GM19395 (cell line): ENCODE results near the gene GLYAT.

Source experiments
- ATAC-seq: cut with Tn5 transposase; IDR thresholded peaks from one replicate; pipeline ENCODE4 v1.9.1; 2021; ENCODE audit warnings: mild to moderate bottlenecking, moderate library complexity; ENCODE audit not compliant: unreplicated experiment

The GLYAT gene, protein sequence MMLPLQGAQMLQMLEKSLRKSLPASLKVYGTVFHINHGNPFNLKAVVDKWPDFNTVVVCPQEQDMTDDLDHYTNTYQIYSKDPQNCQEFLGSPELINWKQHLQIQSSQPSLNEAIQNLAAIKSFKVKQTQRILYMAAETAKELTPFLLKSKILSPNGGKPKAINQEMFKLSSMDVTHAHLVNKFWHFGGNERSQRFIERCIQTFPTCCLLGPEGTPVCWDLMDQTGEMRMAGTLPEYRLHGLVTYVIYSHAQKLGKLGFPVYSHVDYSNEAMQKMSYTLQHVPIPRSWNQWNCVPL

DNA sequence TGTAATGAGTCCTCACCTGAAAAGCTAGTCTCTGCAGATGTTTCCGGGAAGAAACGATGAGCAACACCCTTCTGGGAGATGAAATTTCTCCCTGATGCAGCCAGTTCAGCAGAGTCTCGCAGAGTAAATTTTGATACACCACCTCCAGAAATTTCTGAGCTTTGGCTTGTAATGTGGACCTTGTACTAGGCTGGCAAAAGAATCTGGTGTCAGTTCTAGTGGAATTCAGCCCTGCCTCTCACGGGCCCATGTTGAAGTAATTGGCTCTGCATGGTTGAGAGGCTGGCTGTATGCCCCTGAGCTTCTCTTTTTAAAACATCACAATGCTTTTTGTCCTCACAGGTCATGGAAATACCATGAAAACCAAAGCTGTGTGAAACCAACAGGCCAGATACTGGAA is at the start of gene GLYAT:
Gene GLYAT, minus strand, starts transcription at position 125 of the 400 bp plus-strand sequence. CDS start 7,447 bp downstream, outside the sequence.
- ATAC-seq, result no peak

DNA sequence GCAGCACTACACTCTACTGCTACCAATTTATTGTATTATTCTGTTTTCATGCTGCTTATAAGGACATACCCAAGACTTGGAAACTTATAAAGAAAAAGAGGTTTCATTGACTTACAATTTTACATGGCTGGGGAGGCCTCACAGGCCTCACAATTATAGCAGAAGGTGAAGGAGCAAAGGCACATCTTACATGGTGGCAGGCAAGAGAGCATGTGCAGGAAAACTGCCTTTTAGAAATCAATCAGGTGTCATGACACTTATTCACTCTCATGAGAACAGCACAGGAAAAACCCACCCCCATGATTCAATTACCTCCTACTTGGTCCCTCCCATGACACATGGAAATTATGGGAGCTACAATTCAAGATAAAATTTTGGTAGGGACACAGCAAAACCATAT is 49.6 kb upstream of the GLYAT start:
- no peak for ATAC-seq

DNA sequence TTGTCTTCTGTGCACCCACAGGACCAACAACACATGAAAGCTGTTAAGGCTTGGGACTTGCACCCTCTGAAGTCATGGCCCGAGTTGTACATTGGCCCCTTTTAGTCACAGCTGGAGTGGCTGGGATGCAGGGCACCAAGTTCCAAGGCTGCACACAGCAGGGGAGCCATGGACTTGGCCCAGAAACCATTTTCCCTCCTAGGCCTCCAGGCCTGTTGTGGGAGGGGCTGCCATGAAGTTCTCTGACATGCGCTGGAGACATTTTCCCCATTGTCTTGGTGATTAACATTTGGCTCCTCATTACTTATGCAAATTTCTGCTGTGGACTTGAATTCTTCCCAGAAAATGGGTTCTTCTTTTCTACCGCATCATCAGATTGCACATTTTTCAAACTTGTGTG is 48.8 kb upstream of the GLYAT start:
- ATAC-seq, result no peak

DNA sequence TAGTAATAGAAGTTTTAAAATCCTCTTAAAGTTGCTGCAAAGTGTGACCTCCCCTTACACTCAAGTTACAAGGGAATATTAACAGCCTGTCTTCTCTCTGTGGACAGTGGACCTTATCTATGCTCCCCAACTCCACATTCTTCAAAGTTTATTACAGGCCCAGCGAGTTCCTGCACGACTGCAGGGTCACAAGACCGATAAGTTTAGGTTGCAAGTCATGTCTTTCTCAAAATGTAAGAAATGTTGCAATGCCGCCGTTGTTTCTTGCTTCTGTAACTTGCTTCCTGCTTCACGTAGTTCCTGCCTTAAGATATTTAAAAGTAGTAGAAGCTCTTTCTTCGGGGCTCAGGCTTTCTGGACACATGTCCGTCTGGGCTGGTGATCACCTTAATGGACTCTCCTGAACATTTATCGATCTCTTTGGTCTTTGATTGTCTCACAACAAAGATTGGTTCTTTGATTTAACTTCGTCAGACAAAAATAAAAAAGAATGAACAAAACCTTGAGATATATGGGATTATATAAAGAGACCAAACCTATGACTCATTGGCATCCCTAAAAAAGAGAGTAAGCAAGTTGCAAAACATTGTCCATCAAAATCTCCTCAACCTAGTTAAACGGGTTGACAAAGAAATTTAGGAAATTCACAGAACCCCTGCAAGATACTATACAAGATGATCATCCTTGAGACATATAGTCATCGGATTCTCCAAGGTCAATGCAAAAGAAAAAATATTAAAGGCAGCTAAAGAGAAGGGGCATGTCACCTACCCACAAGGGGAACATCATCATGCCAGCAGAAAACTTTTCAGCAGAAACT is 45.4 kb upstream of the GLYAT start:
- no peak for ATAC-seq

DNA sequence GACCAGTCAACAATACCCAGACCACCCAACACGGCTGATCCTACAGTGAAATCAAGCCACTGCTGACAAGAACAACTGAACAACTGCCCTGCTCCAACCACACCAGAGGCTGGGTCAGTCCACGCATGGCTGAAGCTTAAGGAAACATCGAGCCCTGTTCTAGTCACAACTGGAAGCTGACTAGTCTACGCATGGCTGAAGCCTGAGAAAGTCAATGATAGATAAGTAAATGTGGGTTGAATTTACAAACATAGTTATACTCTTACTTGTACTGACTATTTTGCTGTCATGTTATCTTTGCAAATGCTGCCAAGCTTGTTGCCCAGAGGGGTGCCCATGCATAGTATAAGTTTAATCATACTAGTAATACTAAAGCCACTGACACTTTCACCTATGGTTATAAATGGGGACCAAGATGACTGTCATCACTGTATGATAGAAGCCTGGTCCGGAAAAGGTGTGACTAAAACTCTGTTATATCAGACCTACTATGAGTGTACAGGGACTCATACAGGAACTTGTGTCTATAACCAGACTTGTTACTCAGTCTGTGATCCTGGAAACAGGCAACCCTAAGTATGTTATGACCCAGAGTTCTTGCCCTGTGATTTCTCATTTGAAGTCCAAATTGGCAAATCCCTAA is 43.4 kb upstream of the GLYAT start:
- no peak for ATAC-seq

DNA sequence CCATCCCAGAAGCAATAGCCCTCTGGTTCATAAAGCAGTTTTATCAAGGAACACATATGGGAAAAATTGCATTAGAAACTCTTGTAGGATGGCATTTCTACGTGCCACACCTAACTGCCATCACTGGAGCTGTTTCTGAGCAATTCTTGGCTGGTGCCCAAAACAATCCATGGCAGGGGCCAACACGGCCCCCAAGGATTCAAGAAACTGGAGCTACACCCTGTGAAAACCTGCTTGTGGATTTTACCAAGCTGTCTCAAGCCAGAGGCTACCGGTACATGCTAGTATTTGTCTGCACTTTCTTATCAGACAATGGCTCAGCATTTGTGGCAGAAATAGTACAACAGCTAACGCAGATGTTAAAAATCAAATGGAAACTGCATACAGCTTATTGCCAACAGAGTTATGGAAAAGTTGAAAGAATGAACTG is 42.4 kb upstream of the GLYAT start:
- no peak for ATAC-seq

DNA sequence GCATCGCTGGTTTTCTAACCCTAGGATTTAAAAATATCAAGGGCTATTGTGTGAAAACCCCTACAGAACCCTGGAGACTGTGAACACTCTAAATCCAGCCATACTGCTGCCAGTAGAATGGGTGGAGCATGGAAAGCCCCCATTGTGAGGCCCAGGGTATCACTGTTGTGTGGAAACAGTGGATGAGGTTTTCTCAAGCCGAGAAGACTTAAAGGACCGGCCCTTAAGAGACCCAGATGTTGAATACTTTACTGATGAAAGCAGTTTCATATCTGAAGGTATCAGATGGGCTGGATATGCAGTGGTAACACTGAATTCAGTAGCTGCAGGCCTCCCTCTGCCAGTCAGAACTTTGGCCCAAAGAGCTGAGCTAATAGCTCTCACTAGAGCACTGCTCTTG is 41.6 kb upstream of the GLYAT start:
- no peak for ATAC-seq

DNA sequence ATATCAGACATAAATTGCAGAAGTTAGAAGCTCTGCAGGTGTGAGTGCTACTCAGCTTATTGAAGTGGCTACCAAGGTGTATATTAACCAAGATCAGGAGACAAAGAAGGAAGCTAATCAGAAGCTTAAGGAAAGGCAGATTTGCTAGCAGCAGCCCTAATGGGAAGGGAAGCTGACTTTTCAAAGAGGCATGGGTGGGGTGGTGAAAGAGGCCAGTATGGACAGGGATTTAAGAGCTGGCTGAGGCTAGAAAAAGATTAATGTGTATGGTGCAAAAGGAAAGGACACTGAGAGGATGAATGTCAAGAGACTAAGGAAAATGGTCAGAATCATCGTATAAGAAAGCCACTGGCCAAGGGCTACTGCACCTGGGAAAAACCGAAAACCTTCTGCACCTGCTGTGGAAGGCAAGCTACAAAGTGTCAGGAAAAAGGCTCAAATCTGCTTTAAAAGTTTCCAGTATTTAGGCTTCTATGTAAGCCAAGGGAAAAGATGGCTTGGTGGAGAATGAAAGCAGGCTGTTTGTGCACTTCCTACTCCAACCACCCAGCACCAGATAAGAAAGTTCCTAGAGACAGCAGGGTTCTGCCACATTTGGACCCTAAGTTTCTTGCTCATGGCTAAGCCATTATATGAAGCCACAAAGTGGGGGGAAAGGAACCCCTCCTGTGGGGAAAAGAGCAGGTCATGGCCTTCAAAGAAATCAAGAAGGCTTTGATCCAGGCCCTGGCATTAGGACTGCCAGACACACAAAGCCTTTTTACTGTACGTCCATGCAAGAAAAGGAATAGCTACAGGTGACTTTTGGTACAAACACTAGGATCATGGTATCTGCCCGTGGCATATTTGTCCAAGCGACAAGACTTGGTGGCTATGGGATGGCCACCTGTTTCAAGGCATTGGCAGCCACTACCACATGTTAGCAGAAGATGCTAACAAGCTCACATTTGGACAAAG is 40.9 kb upstream of the GLYAT start:
- no peak for ATAC-seq

DNA sequence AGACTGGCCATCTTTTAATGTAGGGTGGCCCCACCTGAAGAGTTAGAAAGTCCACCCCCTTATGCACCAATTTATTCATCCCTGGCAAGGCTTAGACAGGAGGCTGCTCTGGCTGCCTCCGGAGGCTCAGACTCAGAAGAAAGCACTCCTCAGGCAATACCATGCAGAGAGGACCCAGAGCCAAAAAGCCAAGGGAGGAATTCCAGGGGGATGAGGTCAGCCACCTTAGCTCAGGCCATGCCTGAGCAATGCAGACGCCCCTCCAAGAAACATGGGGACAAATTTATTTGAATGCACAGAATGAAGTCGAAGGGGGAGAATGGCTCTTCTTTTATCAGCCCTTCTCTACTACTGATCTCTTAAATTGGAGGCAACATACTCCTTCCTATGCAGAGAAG is 39.7 kb upstream of the GLYAT start:
- no peak for ATAC-seq

DNA sequence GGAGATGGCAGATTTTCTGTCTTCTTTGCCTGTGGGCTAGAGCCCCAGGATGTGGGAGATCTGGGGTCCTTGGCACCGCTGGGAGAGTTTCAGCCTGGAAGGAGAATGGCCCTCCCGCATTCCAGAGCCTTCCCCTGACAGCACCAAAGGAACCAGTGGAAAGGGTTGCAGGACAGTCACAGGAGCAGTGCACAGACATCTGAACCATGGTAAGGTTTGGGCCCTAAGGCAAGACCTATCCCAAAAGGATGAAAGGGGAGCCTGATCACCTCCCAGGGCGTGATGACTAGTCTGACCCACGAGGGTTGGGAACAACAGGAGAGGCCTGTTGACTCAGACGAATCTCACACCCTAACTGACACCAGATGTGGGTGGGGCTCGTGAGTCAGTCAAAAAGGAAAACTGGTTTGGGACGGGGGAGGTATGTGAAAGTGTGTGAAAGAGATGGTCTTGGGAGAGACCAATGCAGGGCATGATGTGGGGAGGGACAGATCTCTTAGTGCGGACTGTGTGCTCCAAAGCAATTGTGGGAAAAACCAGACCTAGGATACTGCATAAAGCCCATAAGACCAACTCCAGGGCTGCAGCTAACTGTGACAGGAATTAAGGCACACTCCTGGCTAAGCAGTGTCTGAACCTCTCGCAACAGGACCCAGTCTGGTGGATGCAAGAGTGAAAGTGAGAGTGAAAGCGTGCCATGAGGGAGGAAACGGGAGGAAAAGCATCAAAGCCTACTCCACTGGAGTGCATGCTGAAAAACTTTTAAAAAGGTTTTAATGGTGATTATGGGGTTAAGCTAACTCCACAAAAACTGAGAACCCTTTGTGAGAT is 39.1 kb upstream of the GLYAT start:
- ATAC-seq, result no peak

DNA sequence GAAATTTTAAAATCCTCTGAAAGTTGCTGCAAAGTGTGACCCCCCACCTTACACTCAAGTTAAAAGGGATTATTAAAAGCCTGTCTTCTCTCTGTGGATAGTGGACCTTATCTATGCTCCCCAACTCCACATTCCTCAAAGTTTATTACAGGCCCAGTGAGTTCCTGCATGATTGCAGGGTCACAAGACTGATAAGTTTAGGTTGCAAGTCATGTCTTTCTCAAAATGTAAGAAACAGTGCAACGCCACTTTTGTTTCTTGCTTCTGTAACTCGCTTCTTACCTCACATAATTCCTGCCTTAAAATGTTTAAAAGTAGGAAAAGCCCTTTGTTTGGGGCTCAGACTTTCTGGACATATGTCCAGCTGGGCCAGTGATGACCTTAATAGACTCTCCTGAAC is 38.4 kb upstream of the GLYAT start:
- ATAC-seq, result no peak

DNA sequence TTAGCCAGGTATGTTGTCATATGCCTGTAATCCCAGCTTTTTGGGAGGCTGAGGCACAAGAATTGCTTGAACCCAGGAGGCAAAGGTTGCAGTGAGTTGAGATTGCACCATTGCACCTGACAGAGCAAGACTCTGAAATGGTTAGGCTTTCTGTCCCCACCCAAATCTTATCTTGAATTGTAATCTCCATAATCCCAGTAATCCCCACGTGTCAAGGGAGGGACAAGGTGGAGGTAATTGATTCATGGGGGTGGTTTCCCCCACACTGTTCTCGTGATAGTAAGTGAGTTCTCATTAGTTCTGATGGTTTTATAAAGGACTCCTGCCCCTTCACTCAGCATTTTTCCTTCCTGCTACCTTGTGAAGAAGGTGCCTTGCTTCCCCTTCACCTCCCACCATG is 37.6 kb upstream of the GLYAT start:
- no peak for ATAC-seq

DNA sequence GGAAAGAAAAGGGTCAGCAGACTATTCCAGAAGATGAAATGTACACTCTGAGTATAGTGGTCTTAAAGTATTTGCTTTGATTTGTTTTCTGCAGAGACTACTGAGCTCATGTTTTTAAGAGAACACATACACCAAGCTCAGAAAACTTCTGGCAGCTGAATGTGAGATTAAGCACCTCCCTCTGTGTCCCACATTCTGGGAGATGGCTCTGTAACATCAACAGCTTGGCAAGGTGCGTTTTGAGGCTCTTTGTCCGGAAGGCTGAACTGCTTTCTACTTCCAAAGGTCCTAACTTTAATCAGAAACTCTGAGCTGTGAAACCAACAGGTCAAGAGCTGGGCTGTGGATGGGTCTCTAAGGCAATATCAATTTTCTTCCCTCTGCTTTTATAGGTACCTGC is 36.4 kb upstream of the GLYAT start:
- ATAC-seq, result no peak

DNA sequence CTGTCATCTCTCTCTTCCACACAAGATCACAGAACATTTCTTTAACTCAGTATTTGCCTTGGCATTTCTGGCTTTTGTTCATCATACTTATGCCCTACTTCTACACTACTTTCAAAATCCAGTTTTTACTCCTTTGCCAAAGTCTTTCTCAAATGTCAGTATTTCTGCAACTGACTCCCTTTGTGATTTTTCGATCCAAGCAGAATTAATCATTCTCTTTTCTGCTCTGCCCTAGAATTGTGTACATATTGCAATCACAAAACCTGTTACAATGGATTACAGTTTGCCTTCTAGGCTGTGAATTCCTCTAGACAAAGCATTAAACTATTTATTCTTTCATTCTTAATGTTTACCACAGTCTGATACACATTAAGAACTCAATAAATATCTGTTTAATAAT is 33.3 kb upstream of the GLYAT start:
- ATAC-seq, result no peak

DNA sequence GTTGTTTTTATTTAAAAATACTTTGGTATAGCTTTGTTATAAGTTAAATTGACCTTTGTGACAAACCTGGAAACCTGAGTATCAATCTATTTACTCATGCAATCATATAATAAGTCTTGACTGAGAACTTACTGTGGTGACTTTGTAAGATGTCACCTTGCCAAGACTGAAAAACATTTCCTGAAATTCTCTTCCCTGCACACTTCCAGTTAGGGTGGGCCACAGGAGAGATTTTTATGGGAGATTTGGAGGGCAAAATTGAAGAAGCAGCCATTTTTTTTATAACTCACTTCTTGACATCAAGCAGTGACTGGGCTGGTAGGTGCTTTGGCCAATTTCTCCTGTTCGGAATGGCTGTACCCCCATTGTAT is 31.4 kb upstream of the GLYAT start:
- ATAC-seq, result no peak

DNA sequence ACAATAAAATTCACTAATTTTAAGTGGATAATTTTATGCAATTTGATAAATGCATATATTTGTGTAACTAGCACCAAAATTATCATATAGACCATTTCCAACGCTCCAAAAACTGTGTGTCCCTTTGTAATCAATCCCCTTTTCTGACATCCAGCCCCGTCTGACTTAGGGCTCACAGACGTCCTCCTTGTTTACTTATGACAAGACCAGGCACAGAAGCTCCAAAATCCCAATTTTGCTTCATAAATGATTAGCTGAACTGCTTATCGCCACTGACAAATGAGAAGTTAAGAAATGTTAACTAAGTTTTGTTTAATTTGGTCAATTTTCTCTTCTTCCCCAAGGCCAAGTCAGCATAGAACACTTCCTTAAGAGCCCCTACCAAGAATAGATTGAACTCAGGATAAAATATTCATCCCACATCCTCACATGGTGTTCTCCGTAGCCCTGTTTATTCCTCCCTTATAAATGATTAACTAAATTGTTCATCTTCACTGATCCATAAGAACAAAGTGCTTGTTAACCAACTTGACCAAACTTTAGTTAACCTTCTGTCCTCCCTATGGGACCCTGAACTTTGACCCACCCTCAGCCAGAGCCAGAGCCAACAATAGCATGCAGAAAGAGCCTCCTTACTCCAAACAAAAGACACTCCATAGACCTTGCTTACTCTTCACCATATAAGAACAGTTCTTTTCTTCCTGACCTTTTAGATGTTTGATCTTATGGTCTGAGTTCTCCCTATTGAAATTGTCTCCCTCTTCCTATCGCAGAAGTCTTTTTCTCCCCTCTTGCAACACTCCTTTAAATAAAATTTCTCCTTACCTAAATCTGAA is 30.8 kb upstream of the GLYAT start:
- no peak for ATAC-seq

DNA sequence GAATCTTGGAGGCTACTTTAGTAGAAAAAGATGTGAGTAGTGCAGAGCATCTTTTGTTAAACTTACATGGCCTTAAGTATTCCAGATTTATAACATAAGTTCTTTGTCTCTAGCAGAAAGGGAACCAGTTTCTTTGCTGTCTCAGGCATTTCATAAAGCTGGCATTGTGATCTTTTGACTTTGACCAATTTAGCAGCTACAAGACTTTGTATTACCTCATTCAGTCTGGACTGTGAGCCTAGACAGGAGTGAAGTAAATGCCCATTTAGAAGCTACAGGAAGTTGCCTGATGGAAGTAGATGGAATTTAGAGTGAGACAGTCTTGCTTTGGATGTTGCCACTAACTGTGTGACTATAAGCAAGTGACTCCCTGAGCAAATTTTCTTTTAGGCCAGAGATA is 25.7 kb upstream of the GLYAT start:
- ATAC-seq, result no peak

DNA sequence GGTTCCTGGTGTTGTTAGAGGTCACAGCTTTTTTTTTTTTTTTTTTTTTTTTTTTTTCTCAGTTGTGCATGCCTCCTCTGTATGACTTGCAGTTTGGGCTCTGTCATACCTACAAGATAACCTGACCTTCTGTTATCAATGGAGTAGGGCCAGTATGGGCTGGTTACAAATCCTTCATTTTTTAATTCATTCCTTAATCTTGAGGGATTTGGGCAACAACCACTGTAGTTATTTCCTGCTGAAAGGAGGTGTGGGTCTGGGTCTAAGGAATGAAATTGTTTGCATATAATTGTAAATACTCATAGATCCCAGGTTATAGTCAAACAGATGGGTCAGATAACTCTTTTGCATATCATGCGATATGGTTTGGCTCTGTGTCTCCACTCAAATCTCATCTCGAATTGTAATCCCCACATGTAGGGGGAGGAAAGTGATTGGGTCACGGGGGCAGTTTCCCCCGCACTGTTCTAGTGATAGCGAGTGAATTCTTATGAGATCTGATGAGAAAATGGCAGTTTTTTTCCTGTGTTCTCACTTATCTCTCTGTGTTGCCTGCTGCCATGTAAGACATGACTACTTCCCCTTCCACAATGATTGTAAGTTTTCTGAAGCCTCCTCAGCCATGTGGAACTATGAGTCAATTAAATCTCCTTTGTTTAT is 14.1 kb upstream of the GLYAT start:
- ATAC-seq, result no peak
